PFSK-1 (cell line): ENCODE data around the gene MAPK13.

ENCODE experiments used
- FOXP2 ChIP-seq: optimal IDR thresholded peaks from 2 replicates; pipeline ENCODE3; 2011; ENCODE audit warnings: borderline replicate concordance, control low read depth, inconsistent platforms; ENCODE audit not compliant: insufficient read depth; ENCODE audit errors: extremely low read length, extremely low read depth
- POLR2AphosphoS5 ChIP-seq: IDR thresholded peaks from 2 replicates; pipeline ENCODE4 v1.6.1; 2012; ENCODE audit warnings: low read depth, mild to moderate bottlenecking, control low read depth, low read length, moderate library complexity
- SIN3A ChIP-seq: IDR thresholded peaks from 2 replicates; pipeline ENCODE4 v1.6.1; 2012; ENCODE audit warnings: mild to moderate bottlenecking, low read length, moderate library complexity, borderline replicate concordance; ENCODE audit not compliant: insufficient read depth
- TAF1 ChIP-seq: IDR thresholded peaks from 2 replicates; pipeline ENCODE4 v1.6.1; 2012; ENCODE audit warnings: low read length, control low read depth, borderline replicate concordance; ENCODE audit not compliant: insufficient read depth
- TF ChIP-seq, protein P1 (sequence below), 2 experiments: IDR thresholded peaks; 2 replicates each; pipeline versions ENCODE4 v1.6.1 to v1.8.0; 2011 to 2012; ENCODE audit warnings: low read depth in 2 of 2, low read length in 2 of 2, control low read depth in 1 of 2, inconsistent platforms in 1 of 2, mild to moderate bottlenecking in 1 of 2, moderate library complexity in 1 of 2; ENCODE audit not compliant: insufficient read depth in 1 of 2

Gene MAPK13

DNA sequence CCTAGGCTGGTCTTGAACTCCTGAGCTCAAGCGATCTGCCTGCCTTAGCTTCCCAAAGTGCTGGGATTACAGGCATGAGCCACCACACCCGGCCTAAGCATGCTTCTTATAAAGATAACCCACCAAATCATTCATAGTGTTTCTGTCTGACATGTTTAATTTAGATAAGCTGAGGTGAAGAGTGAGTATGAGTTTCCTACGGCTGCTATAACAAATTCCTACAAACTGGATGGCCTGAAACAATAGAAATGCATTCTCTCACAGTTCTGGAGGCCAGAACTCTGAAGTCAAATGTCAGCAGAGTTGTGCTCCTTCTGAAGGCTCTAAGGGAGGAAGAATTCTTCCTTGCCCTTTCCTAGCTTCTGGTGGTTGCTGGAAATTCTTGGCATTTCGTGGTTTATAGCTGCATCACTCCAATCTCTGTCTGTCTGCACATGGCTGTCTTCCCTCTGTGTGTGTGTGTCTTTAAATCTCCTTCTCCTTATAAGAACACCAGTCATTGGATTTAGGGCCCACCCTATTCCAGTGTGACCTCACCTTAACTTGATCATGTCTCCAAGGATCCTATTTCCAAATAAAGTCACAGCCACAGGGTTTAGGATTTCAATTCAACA, 29.9 kb downstream of the MAPK13 start:
- no peak for TF ChIP-seq FOXP2
- TF ChIP-seq, protein P1, sequence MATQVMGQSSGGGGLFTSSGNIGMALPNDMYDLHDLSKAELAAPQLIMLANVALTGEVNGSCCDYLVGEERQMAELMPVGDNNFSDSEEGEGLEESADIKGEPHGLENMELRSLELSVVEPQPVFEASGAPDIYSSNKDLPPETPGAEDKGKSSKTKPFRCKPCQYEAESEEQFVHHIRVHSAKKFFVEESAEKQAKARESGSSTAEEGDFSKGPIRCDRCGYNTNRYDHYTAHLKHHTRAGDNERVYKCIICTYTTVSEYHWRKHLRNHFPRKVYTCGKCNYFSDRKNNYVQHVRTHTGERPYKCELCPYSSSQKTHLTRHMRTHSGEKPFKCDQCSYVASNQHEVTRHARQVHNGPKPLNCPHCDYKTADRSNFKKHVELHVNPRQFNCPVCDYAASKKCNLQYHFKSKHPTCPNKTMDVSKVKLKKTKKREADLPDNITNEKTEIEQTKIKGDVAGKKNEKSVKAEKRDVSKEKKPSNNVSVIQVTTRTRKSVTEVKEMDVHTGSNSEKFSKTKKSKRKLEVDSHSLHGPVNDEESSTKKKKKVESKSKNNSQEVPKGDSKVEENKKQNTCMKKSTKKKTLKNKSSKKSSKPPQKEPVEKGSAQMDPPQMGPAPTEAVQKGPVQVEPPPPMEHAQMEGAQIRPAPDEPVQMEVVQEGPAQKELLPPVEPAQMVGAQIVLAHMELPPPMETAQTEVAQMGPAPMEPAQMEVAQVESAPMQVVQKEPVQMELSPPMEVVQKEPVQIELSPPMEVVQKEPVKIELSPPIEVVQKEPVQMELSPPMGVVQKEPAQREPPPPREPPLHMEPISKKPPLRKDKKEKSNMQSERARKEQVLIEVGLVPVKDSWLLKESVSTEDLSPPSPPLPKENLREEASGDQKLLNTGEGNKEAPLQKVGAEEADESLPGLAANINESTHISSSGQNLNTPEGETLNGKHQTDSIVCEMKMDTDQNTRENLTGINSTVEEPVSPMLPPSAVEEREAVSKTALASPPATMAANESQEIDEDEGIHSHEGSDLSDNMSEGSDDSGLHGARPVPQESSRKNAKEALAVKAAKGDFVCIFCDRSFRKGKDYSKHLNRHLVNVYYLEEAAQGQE (IDR thresholded peaks at IDR 0.05; ENCODE audit: insufficient read depth in 1 of 2, low read depth in 2 of 2, low read length in 2 of 2): no peak
- no peak for TF ChIP-seq TAF1
- TF ChIP-seq POLR2AphosphoS5: no peak
- TF ChIP-seq SIN3A: no peak

DNA sequence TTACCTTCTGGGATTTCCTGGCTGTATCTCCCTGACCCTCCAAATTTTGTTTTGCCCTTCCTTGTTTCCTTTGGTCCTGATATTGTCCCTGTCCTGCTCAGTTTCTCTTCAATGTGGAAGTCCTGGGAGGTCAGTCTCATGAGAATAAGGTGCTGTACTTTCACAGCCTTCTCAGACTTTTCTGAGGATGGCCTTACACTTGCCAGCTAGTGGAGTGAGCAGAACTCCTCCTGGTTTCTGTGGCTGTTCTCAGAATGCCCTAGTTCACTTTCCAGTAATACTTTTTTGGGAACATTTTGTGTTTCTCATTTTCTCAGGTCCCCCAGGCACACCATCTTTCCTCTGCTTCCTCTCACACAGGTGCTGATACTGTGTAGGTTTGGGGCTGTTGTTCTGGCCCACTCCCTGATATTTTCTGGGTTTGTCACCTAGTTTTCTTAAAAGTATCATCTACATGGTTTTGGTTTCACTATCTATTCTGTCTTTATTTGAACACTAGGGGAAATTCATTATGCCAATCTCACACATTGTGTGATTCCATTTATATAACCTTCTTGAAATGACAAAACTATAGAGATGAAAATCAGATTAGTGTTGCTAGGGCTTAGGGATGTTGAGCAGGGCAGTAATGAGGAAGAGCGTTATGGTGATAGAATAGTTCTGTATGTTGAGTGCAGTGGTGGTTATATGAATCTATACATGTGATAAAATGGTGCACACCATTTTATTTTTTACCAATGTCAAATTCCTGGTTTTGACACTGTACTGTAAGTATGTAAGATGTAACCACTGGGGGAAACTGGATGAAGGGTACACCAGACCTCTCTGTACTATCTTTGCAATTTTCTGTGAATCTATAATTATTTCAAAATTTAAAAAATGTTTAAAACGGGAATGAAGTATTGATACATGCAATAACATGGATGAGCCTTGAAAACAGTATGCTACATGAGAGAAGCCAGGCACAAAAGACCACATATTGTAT, 39.0 kb downstream of the MAPK13 start:
- TF ChIP-seq, protein P1 (IDR thresholded peaks at IDR 0.05; ENCODE audit: insufficient read depth in 1 of 2, low read depth in 2 of 2, low read length in 2 of 2): no peak
- TF ChIP-seq POLR2AphosphoS5: no peak
- TF ChIP-seq SIN3A: no peak
- TF ChIP-seq TAF1: no peak
- no peak for TF ChIP-seq FOXP2

DNA sequence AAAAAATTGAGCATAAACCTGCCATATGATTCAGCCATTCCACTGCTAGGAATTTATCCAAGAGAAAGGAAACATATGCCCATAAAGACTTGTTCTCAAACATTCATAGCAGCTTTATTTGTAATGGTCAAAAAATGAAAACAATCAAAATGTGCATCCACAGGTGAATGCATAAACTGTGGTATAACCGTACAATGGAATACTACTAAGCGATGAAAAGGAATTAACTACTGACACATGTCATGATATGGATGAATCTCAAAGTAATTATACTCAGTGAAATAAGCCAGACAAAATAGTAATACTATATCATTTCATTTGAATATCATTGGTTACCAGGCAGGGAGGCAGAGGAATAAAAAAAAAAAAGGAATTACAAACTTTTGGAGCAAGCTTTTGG, 40.4 kb downstream of the MAPK13 start:
- TF ChIP-seq TAF1 (no peak), SIN3A (no peak)

DNA sequence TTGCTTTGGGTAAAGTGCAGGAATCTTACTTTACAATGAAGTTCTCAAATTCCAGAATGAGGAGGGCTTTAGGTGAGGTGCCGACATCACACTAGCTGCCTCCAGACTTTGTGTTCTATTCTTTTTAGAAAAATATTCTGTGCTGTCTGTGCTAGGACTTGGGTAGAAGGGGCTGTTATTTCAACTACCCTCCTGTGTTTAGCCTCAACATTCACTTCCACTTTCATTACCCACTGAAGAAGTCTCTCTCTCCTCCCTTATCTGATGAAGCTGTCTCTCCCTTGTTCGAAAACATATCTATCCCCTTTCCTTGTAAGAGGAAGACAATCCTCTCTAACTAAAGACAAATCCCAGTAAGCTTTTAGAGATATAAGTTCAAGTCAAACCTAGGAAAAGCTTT, 41.3 kb downstream of the MAPK13 start:
- TF ChIP-seq SIN3A (no peak), POLR2AphosphoS5 (no peak), TAF1 (no peak), FOXP2 (no peak)
- TF ChIP-seq, protein P1 (IDR thresholded peaks at IDR 0.05; ENCODE audit: insufficient read depth in 1 of 2, low read depth in 2 of 2, low read length in 2 of 2): no peak

DNA sequence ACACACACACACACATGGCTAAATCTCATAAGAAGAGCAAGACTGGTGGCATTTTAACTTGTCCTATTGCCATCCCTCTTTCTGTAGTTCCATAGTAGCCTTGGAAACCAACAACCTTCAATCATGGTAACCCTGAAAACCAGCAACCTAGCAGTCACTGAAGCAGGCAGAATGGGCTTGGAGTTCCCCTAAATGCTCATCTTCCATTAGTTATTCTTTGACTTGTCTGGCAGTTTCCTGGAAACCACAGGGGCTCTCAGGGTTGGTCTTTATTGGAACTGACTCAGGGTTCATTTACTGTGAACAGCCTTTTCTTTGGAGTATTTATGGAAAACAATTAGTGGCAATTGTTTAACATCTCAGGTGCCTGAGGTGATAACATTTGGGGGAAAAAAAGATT, 46.9 kb downstream of the MAPK13 start:
- TF ChIP-seq POLR2AphosphoS5 (no peak), TAF1 (no peak)
- TF ChIP-seq, protein P1 (IDR thresholded peaks at IDR 0.05; ENCODE audit: insufficient read depth in 1 of 2, low read depth in 2 of 2, low read length in 2 of 2): no peak
